GM18907 (cell line): ENCODE data around the gene DCBLD1.

Experiments
- ATAC-seq: cut with Tn5 transposase; IDR thresholded peaks from one replicate; pipeline ENCODE4 v1.9.1; 2021; ENCODE audit warnings: mild to moderate bottlenecking, moderate library complexity; ENCODE audit not compliant: unreplicated experiment

Gene DCBLD1

GRCh38 chr6:117555262-117555849 is 72.9 kb downstream of the DCBLD1 start:
- ATAC-seq, result no peak

- no peak for ATAC-seq
Measured at GRCh38 chr6:117555882-117556498, 73.5 kb downstream of the DCBLD1 start.

GRCh38 chr6:117557951-117558350 is 75.5 kb downstream of the DCBLD1 start:
- no peak for ATAC-seq

- no peak for ATAC-seq
Measured at GRCh38 chr6:117558818-117559217, 76.3 kb downstream of the DCBLD1 start.

GRCh38 chr6:117559299-117559698 is 76.8 kb downstream of the DCBLD1 start:
- ATAC-seq, result no peak

- ATAC-seq, result no peak
Measured at GRCh38 chr6:117561128-117561527, 78.7 kb downstream of the DCBLD1 start.

GRCh38 chr6:117564681-117565080 is 82.2 kb downstream of the DCBLD1 start:
- ATAC-seq, result no peak

- no peak for ATAC-seq
Measured at GRCh38 chr6:117568247-117568646, 85.8 kb downstream of the DCBLD1 start.

GRCh38 chr6:117568831-117569410 is 86.4 kb downstream of the DCBLD1 start:
- ATAC-seq, result no peak

GRCh38 chr6:117573006-117573680 is 90.7 kb downstream of the DCBLD1 start:
- no peak for ATAC-seq

GRCh38 chr6:117574198-117574597 is 91.7 kb downstream of the DCBLD1 start:
- no peak for ATAC-seq

GRCh38 chr6:117585647-117586046 is 103.2 kb downstream of the DCBLD1 start:
- ATAC-seq, result no peak

GRCh38 chr6:117590447-117590846 is 108.0 kb downstream of the DCBLD1 start:
- no peak for ATAC-seq

- ATAC-seq, result no peak
Measured at GRCh38 chr6:117591405-117591804, 108.9 kb downstream of the DCBLD1 start.

- no peak for ATAC-seq
Measured at GRCh38 chr6:117592983-117593759, 110.7 kb downstream of the DCBLD1 start.

GRCh38 chr6:117595099-117595923 is 112.8 kb downstream of the DCBLD1 start:
- ATAC-seq, result no peak

GRCh38 chr6:117597755-117598154 is 115.3 kb downstream of the DCBLD1 start:
- no peak for ATAC-seq
